CD4-positive, alpha-beta T cell (primary cell): ENCODE measurements around the gene DIRAS3. TPM values are rescaled to one million over a fixed set of nuclear protein-coding genes. Genes with fewer than 3 reads are reported as not detected.
"Not testable (repeated sequence)": the region's sequence is repeated elsewhere in the genome, so short reads cannot be mapped to it uniquely, and the experiment has no call there.

ENCODE experiments used
- ATAC-seq: fragments of 200-7000 bp; cut with Tn5 transposase; one replicate; pipeline ENCODE4 v1.10.0; 2022; ENCODE audit warnings: mild to moderate bottlenecking; ENCODE audit not compliant: poor library complexity
- CTCF ChIA-PET: fragments of 350-600 bp; sonication (Branson Sonifier 250); formaldehyde crosslinking; loops from one replicate; lab custom pipeline; 2021; ENCODE audit warnings: antibody characterized with exemption, inconsistent platforms; lab: Charles Lee
- POLR2A ChIA-PET: fragments of 350-600 bp; sonication (Branson Sonifier 250); formaldehyde crosslinking; loops from one replicate; lab custom pipeline; 2021; ENCODE audit warnings: antibody characterized with exemption, inconsistent platforms; lab: Charles Lee
- DNase-seq, 14 experiments: peaks; one replicate each; pipeline ENCODE4 v3.0.0-alpha.2; 2013 to 2020; ENCODE audit warnings: mixed read lengths in 2 of 14
- H3K27ac ChIP-seq, 2 donors: one replicate each; pipeline versions ENCODE4 v1.5.1 to v1.7.0; 2013; ENCODE audit warnings: low read length in 2 of 2, low read depth in 1 of 2, mild to moderate bottlenecking in 1 of 2
- H3K27me3 ChIP-seq, 2 experiments: 1 replicate in 1 of 2; 2 replicates in 1 of 2; pipeline versions ENCODE4 v1.6.1 to v1.7.0; 2013; ENCODE audit warnings: low read length in 2 of 2, control low read depth in 1 of 2, mild to moderate bottlenecking in 1 of 2, moderate library complexity in 1 of 2; ENCODE audit not compliant: insufficient read depth in 2 of 2, control insufficient read depth in 1 of 2
- H3K36me3 ChIP-seq: one replicate; pipeline ENCODE4 v1.6.1; 2013; ENCODE audit warnings: low read length, control low read depth; ENCODE audit not compliant: insufficient read depth
- H3K4me1 ChIP-seq: one replicate; pipeline ENCODE4 v1.6.1; 2013; ENCODE audit warnings: low read length, control low read depth; ENCODE audit not compliant: insufficient read depth
- H3K4me3 ChIP-seq: one replicate; pipeline ENCODE4 v1.5.1; 2013; ENCODE audit warnings: mild to moderate bottlenecking, low read length, moderate library complexity
- H3K9me3 ChIP-seq, 2 experiments: 1 replicate in 1 of 2; 2 replicates in 1 of 2; pipeline versions ENCODE4 v1.6.1 to v1.7.0; 2013; ENCODE audit warnings: low read length in 2 of 2, mild to moderate bottlenecking in 2 of 2, control low read depth in 1 of 2, moderate library complexity in 1 of 2; ENCODE audit not compliant: control insufficient read depth in 1 of 2, insufficient read depth in 1 of 2
- H3K27ac Mint-ChIP-seq: one replicate; pipeline ENCODE4 v1.8.0; 2020; ENCODE audit warnings: mixed read lengths
- H3K27me3 Mint-ChIP-seq: one replicate; pipeline ENCODE4 v1.8.0; 2021; ENCODE audit warnings: mixed read lengths
- H3K36me3 Mint-ChIP-seq: one replicate; pipeline ENCODE4 v1.8.0; 2021; ENCODE audit warnings: low read depth, mixed read lengths
- H3K4me1 Mint-ChIP-seq: one replicate; pipeline ENCODE4 v1.8.0; 2021; ENCODE audit warnings: low read depth, mixed read lengths
- H3K4me3 Mint-ChIP-seq: one replicate; pipeline ENCODE4 v1.8.0; 2020; ENCODE audit warnings: mild to moderate bottlenecking, mixed read lengths
- H3K9me3 Mint-ChIP-seq: one replicate; pipeline ENCODE4 v1.8.0; 2020; ENCODE audit warnings: mixed read lengths
- intact Hi-C, 2 experiments: fragments of 100-400 bp; cut with DNase I in 1 of 2; cut with micrococcal nuclease in 1 of 2; formaldehyde crosslinking; loops; one replicate each; pipeline versions ENCODE4 v1.15.1 to v1.9.0; 2023 to 2025; cut with DNase I, micrococcal nuclease
- total RNA-seq, 174 experiments: library from RNA in 2 of 174; stranded (reverse) in 2 of 174; gene quantifications; one replicate each; pipeline ENCODE4 v1.2.3 and lab custom pipeline; 2021 to 2026
- TF ChIP-seq, protein P1 (sequence below): fragments of 200-600 bp; IDR thresholded peaks from one replicate; pipeline ENCODE4 v1.8.0; 2022; ENCODE audit warnings: antibody characterized with exemption, mild to moderate bottlenecking

The DIRAS3 gene
- total RNA-seq, 2 experiments from 2014 or later: not detected

DNA sequence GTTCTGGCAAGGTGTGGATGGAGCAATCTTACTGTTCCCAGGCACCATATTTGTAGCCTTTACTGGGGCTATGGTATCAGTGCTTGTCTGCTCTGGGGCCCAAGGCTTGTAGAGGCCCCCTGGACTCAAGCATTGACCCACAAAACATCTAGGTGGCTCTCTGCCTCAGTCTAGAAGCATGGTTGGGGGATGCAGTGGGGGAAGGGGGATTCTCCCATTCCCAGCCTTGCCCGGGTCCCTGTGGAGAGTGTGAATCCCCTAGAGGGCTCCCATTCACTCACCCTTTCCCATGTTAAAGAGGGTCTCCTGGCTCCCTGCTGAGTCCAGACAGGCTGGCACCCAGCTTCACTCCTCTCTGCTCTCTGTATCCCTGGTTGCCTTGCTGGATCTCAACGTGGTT lies 28.2 kb upstream of the DIRAS3 start:
- Histone ChIP-seq H3K4me1 (no peaks in the 10 kb centered on the region), H3K4me3 (no peak overlapping the region), H3K9me3 (peaks cover 0 to 4% of the 10 kb centered on the region in 2 experiments), H3K36me3 (no peaks in the 10 kb centered on the region), H3K27ac (no peak overlapping the region), H3K27me3 (peaks cover 0 to 2% of the 10 kb centered on the region in 2 experiments)
- POLR2A ChIA-PET: no interaction called here
- H3K4me3 Mint-ChIP-seq: no peak overlapping the region
- H3K9me3 Mint-ChIP-seq: peaks cover 10% of the 10 kb centered on the region
- intact Hi-C loops: no loop called here
- ATAC-seq: no peak
- TF ChIP-seq, protein P1, sequence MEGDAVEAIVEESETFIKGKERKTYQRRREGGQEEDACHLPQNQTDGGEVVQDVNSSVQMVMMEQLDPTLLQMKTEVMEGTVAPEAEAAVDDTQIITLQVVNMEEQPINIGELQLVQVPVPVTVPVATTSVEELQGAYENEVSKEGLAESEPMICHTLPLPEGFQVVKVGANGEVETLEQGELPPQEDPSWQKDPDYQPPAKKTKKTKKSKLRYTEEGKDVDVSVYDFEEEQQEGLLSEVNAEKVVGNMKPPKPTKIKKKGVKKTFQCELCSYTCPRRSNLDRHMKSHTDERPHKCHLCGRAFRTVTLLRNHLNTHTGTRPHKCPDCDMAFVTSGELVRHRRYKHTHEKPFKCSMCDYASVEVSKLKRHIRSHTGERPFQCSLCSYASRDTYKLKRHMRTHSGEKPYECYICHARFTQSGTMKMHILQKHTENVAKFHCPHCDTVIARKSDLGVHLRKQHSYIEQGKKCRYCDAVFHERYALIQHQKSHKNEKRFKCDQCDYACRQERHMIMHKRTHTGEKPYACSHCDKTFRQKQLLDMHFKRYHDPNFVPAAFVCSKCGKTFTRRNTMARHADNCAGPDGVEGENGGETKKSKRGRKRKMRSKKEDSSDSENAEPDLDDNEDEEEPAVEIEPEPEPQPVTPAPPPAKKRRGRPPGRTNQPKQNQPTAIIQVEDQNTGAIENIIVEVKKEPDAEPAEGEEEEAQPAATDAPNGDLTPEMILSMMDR: no peak
- no peaks in the 10 kb centered on the region for H3K4me1 Mint-ChIP-seq
- no peak overlapping the region for H3K27ac Mint-ChIP-seq
- no peaks in the 10 kb centered on the region for H3K36me3 Mint-ChIP-seq
- DNase-seq: no peak
- CTCF ChIA-PET: no interaction called here
- peaks cover 12% of the 10 kb centered on the region for H3K27me3 Mint-ChIP-seq

DNA sequence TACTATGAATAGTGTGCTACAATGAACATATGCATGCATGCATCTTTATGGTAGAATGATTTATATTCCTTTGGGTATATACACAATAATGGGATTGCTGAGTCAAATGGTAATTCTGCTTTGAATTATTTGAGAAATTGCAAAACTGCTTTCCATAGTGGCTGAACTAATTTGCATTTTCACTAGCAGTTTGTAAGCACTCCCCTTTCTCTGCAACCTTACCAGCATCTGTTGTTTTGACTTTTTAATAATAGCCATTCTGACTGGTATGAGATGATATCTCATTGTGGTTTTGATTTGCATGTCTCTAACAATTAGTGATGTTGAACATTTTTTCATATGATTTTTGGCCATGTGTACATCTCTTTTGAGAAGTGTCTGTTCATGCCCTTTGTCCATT lies 24.0 kb upstream of the DIRAS3 start:
- Mint-ChIP-seq H3K4me3 (no peak overlapping the region), H3K4me1 (no peaks in the 10 kb centered on the region), H3K27me3 (no peaks in the 10 kb centered on the region), H3K27ac (no peak overlapping the region), H3K36me3 (no peaks in the 10 kb centered on the region), H3K9me3 (peaks cover 8% of the 10 kb centered on the region)
- intact Hi-C loops: no loop called here
- no peak for DNase-seq
- Histone ChIP-seq H3K36me3 (no peaks in the 10 kb centered on the region), H3K27ac (no peak overlapping the region), H3K4me3 (no peak overlapping the region), H3K4me1 (no peaks in the 10 kb centered on the region), H3K9me3 (peaks cover 0 to 4% of the 10 kb centered on the region in 2 experiments), H3K27me3 (peaks cover 0 to 2% of the 10 kb centered on the region in 2 experiments)
- TF ChIP-seq, protein P1: no peak
- CTCF ChIA-PET: no interaction called here
- ATAC-seq: no peak
- POLR2A ChIA-PET: no interaction called here

DNA sequence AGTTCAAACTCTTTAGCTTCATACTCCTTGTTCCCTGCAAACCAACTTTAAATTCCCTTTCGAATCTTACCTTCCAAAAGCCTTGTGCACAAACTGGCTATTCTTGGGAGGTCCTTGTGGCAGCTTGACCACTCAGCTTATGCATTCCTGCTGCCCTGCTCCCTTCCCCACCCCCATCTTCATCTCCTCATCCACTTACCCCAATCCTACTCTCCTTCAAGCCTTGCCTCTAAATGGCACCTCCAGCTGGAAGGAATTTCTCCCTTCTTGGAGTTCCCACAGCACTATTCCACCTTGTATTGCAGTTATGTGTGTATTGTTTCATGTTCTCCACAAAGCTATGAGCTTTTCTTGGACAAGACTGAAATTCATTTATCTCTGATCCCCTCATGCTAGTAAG lies 15.3 kb upstream of the DIRAS3 start:
- Mint-ChIP-seq H3K4me3 (no peak overlapping the region), H3K27me3 (no peaks in the 10 kb centered on the region), H3K27ac (no peak overlapping the region), H3K9me3 (peaks cover 10% of the 10 kb centered on the region), H3K4me1 (no peaks in the 10 kb centered on the region), H3K36me3 (no peaks in the 10 kb centered on the region)
- intact Hi-C loops: no loop called here
- H3K27me3 ChIP-seq: no peaks in the 10 kb centered on the region
- H3K27ac ChIP-seq: no peak overlapping the region
- ChIA-PET CTCF (interaction anchor here (0.6 kb wide), 1 partner anchor 25 kb away, joined by 4 read pairs; no protein-coding TSS in a partner anchor), POLR2A (no interaction called here)
- H3K4me1 ChIP-seq: no peaks in the 10 kb centered on the region
- DNase-seq (no peak), ATAC-seq (no peak)
- TF ChIP-seq, protein P1: no peak
- no peaks in the 10 kb centered on the region for H3K9me3 ChIP-seq
- H3K36me3 ChIP-seq: no peaks in the 10 kb centered on the region
- no peak overlapping the region for H3K4me3 ChIP-seq

DNA sequence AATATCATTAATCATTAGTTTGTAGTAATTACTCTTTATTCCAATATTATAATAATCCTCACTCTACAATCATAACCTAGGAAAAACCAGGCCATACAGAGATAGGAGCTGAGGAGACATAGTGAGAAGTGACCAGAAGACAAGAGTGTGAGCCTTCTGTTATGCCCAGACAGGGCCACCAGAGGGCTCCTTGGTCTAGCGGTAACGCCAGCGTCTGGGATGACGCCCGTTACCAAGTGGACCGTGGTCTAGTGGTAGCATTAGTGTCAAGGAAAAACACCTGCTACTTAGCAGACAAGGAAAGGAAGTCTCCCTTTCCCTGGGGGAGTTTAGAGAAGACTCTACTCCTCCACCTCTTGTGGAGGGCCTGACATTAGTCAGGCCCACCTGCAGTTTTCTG lies 7.6 kb upstream of the DIRAS3 start:
- H3K4me1 ChIP-seq, H3K27me3 ChIP-seq, H3K9me3 Mint-ChIP-seq, DNase-seq, H3K36me3 ChIP-seq, H3K27ac Mint-ChIP-seq, H3K36me3 Mint-ChIP-seq, POLR2A ChIA-PET, H3K4me3 Mint-ChIP-seq, CTCF ChIA-PET, intact Hi-C loops, H3K27me3 Mint-ChIP-seq, H3K4me3 ChIP-seq, ATAC-seq, H3K4me1 Mint-ChIP-seq, H3K27ac ChIP-seq: not testable (repeated sequence)
- peaks cover 0 to 14% of the 10 kb centered on the region in 2 experiments for H3K9me3 ChIP-seq
